Measurements from ENCODE around the gene HOXD10.

The HOXD10 gene

GRCh38 chr2:176136374-176137251 is 20.0 kb downstream of the HOXD10 start:
- DNase-seq (ENCODE audit: low read depth): no peak

- DNase-seq (ENCODE audit: low read depth): no peak
These were observed 20.6 kb downstream of the HOXD10 start for GRCh38 chr2:176137252-176137580.

GRCh38 chr2:176137906-176138305 is 21.3 kb downstream of the HOXD10 start:
- no peak for DNase-seq (ENCODE audit: low read depth)

GRCh38 chr2:176138526-176138922 is 21.9 kb downstream of the HOXD10 start:
- no peak for DNase-seq (ENCODE audit: low read depth)

- no peak for DNase-seq (ENCODE audit: low read depth)
These were observed 22.5 kb downstream of the HOXD10 start for GRCh38 chr2:176138923-176139660.

- DNase-seq (ENCODE audit: low read depth): no peak
These were observed 23.3 kb downstream of the HOXD10 start for GRCh38 chr2:176139661-176140512.

GRCh38 chr2:176140513-176141317 is 24.1 kb downstream of the HOXD10 start:
- DNase-seq (ENCODE audit: low read depth): peak; percentile 18

GRCh38 chr2:176142281-176142680 is 25.7 kb downstream of the HOXD10 start:
- no peak for DNase-seq (ENCODE audit: low read depth)

GRCh38 chr2:176145085-176145969 is 28.7 kb downstream of the HOXD10 start:
- no peak for DNase-seq (ENCODE audit: low read depth)

GRCh38 chr2:176146101-176146500 is 29.5 kb downstream of the HOXD10 start:
- DNase-seq (ENCODE audit: low read depth): no peak

GRCh38 chr2:176146645-176147044 is 30.1 kb downstream of the HOXD10 start:
- no peak for DNase-seq (ENCODE audit: low read depth)

- no peak for DNase-seq (ENCODE audit: low read depth)
These were observed 30.7 kb downstream of the HOXD10 start for GRCh38 chr2:176147210-176147799.

- DNase-seq (ENCODE audit: low read depth): no peak
These were observed 31.4 kb downstream of the HOXD10 start for GRCh38 chr2:176147800-176148496.

- no peak for DNase-seq (ENCODE audit: low read depth)
These were observed 32.3 kb downstream of the HOXD10 start for GRCh38 chr2:176148751-176149421.

- DNase-seq (ENCODE audit: low read depth): no peak
These were observed 32.9 kb downstream of the HOXD10 start for GRCh38 chr2:176149481-176149938.

GRCh38 chr2:176149939-176150583 is 33.5 kb downstream of the HOXD10 start:
- DNase-seq (ENCODE audit: low read depth): no peak

- DNase-seq (ENCODE audit: low read depth): no peak
These were observed 34.2 kb downstream of the HOXD10 start for GRCh38 chr2:176150584-176151441.

All from fibroblast of the conjunctiva (primary cell).